ENCODE data around the gene FAM3B.

Gene FAM3B

GRCh38 chr21:41344146-41344545 is 27.5 kb downstream of the FAM3B start:
- TF ChIP-seq CEBPB (IDR thresholded peaks at IDR 0.05) (no peak), EGR1 (IDR thresholded peaks at IDR 0.05) (no peak), YY1 (IDR thresholded peaks at IDR 0.05; ENCODE audit: low read depth) (no peak), TAF1 (IDR thresholded peaks at IDR 0.05; ENCODE audit: low read depth) (no peak), ZBTB7A (IDR thresholded peaks at IDR 0.05; ENCODE audit: low read depth) (no peak), NFIC (IDR thresholded peaks at IDR 0.05) (no peak)
- TF ChIP-seq, protein P1, sequence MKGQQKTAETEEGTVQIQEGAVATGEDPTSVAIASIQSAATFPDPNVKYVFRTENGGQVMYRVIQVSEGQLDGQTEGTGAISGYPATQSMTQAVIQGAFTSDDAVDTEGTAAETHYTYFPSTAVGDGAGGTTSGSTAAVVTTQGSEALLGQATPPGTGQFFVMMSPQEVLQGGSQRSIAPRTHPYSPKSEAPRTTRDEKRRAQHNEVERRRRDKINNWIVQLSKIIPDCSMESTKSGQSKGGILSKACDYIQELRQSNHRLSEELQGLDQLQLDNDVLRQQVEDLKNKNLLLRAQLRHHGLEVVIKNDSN (IDR thresholded peaks at IDR 0.05): no peak

GRCh38 chr21:41345356-41345755 is 28.8 kb downstream of the FAM3B start:
- TF ChIP-seq YY1 (IDR thresholded peaks at IDR 0.05; ENCODE audit: low read depth) (no peak), CEBPB (IDR thresholded peaks at IDR 0.05) (no peak), TCF12 (IDR thresholded peaks at IDR 0.05; ENCODE audit: low read depth) (no peak), REST (IDR thresholded peaks at IDR 0.05; ENCODE audit: low read depth) (no peak), TAF1 (IDR thresholded peaks at IDR 0.05; ENCODE audit: low read depth) (no peak)

DNA sequence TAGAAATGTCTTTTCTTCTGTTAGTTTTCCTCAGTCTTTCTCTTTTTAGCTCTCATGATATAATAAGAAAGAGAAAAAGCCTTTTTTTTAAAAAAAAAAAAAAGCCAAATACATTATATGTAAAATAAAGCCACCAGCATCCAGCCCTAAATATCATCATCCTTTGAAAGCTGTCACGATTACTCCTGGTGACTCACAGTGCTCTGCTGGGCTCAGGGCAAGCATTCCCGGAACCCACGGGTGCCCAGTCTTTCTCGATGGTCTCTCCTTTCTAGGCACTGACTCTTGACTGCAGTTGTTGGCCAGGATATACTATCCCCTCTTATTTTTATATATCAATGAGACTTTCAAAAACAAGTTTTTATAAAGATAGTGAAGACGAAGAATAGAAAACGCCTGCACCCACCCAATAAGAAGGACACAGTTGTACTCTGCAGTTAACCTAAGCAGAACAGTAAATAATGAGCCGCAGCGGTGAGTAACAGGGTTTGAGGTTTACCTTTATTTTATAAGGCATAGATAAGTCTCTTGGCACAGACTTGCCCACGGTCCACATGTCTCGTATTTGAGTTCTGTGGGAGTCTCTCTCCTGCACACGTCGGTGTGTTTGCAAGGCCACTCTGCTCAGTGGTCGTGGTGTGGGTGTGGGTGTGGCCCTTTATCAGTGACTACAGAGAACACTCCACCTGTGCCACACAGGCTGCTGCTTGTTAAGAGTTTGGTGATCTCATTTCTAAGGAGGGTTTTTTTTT is 29.5 kb downstream of the FAM3B start:
- no peak for TF ChIP-seq NFIC (IDR thresholded peaks at IDR 0.05)
- TF ChIP-seq YY1 (IDR thresholded peaks at IDR 0.05; ENCODE audit: low read depth): no peak
- no peak for TF ChIP-seq ZBTB7A (IDR thresholded peaks at IDR 0.05; ENCODE audit: low read depth)
- TF ChIP-seq, protein P2, sequence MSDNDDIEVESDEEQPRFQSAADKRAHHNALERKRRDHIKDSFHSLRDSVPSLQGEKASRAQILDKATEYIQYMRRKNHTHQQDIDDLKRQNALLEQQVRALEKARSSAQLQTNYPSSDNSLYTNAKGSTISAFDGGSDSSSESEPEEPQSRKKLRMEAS (IDR thresholded peaks at IDR 0.05): no peak
- TF ChIP-seq FOXM1 (IDR thresholded peaks at IDR 0.05; ENCODE audit: borderline replicate concordance, low read depth): no peak
- TF ChIP-seq CEBPB (IDR thresholded peaks at IDR 0.05): no peak
- TF ChIP-seq RAD21 (IDR thresholded peaks at IDR 0.05; ENCODE audit: low read depth): no peak
- TF ChIP-seq REST (IDR thresholded peaks at IDR 0.05; ENCODE audit: low read depth): no peak
- no peak for TF ChIP-seq TEAD4 (IDR thresholded peaks at IDR 0.05)
- TF ChIP-seq, protein P1 (IDR thresholded peaks at IDR 0.05): no peak
- TF ChIP-seq EGR1 (IDR thresholded peaks at IDR 0.05): no peak
- no peak for TF ChIP-seq CREB1 (IDR thresholded peaks at IDR 0.05; ENCODE audit: low read depth)
- no peak for TF ChIP-seq TCF12 (IDR thresholded peaks at IDR 0.05; ENCODE audit: low read depth)
- no peak for TF ChIP-seq TAF1 (IDR thresholded peaks at IDR 0.05; ENCODE audit: low read depth)

- TF ChIP-seq EGR1 (IDR thresholded peaks at IDR 0.05) (no peak), TEAD4 (IDR thresholded peaks at IDR 0.05) (no peak), REST (IDR thresholded peaks at IDR 0.05; ENCODE audit: low read depth) (no peak), CREB1 (IDR thresholded peaks at IDR 0.05; ENCODE audit: low read depth) (no peak), RAD21 (IDR thresholded peaks at IDR 0.05; ENCODE audit: low read depth) (no peak), FOXM1 (IDR thresholded peaks at IDR 0.05; ENCODE audit: borderline replicate concordance, low read depth) (no peak), TAF1 (IDR thresholded peaks at IDR 0.05; ENCODE audit: low read depth) (no peak), CEBPB (IDR thresholded peaks at IDR 0.05) (no peak), NFIC (IDR thresholded peaks at IDR 0.05) (no peak), YY1 (IDR thresholded peaks at IDR 0.05; ENCODE audit: low read depth) (no peak), TCF12 (IDR thresholded peaks at IDR 0.05; ENCODE audit: low read depth) (no peak), EP300 (IDR thresholded peaks at IDR 0.05; ENCODE audit: borderline replicate concordance) (no peak), ZBTB7A (IDR thresholded peaks at IDR 0.05; ENCODE audit: low read depth) (no peak)
- TF ChIP-seq, protein P2 (IDR thresholded peaks at IDR 0.05): no peak
- TF ChIP-seq, protein P1 (IDR thresholded peaks at IDR 0.05): no peak
These were observed 30.2 kb downstream of the FAM3B start for GRCh38 chr21:41346758-41347157.
